Peyer's patch (tissue), 4 donors: Measurements from ENCODE around the gene HSP90AA1. TPM values are rescaled to one million over a fixed set of nuclear protein-coding genes. Genes with fewer than 3 reads are reported as not detected.
"Not testable (repeated sequence)": the region's sequence is repeated elsewhere in the genome, so short reads cannot be mapped to it uniquely, and the experiment has no call there.

Experiments used
- DNase-seq, 3 donors: peaks; one replicate each; pipeline ENCODE4 v3.0.0-alpha.2; 2017 to 2019
- H3K27ac ChIP-seq, 4 donors: fragments of 200-600 bp; sonication (generic); one replicate each; pipeline ENCODE4 v1.5.1; 2016 to 2019
- H3K27me3 ChIP-seq, 2 donors: fragments of 200-600 bp; sonication (generic); one replicate each; pipeline ENCODE4 v1.5.1; 2019
- H3K36me3 ChIP-seq, 3 donors: fragments of 200-600 bp; sonication (generic); one replicate each; pipeline ENCODE4 v1.5.1; 2016 to 2019
- H3K4me1 ChIP-seq, 4 donors: fragments of 200-600 bp; sonication (generic); one replicate each; pipeline ENCODE4 v1.5.1; 2016 to 2019
- H3K4me3 ChIP-seq, 4 donors: fragments of 200-600 bp; sonication (generic); 1 replicate in 3 of 4; 2 replicates in 1 of 4; pipeline ENCODE4 v1.5.1; 2016 to 2019; ENCODE audit warnings: mild to moderate bottlenecking in 1 of 4
- H3K9me3 ChIP-seq, 4 donors: fragments of 200-600 bp; sonication (generic); one replicate each; pipeline ENCODE4 v1.5.1; 2016 to 2019; ENCODE audit warnings: mild to moderate bottlenecking in 1 of 4
- CTCF ChIP-seq, 6 experiments: fragments of 450-650 bp in 4 of 6; fragments of 200-600 bp in 2 of 6; sonication (generic) in 1 of 6; IDR thresholded peaks; one replicate each; pipeline ENCODE4 v1.5.1; 2017 to 2019; ENCODE audit warnings: antibody characterized with exemption in 6 of 6, mild to moderate bottlenecking in 3 of 6, moderate library complexity in 1 of 6
- POLR2A ChIP-seq, 2 donors: fragments of 450-650 bp; IDR thresholded peaks; one replicate each; pipeline ENCODE4 v1.5.1; 2017; ENCODE audit warnings: antibody characterized with exemption in 2 of 2, mild to moderate bottlenecking in 2 of 2, moderate library complexity in 2 of 2
- total RNA-seq, 4 donors: library from RNA; depleted of rRNA; stranded (reverse); fragments of >200 nt; gene quantifications; one replicate each; pipeline ENCODE4 v1.1.0, GENCODE V29; 2016

Gene HSP90AA1
- total RNA-seq, 4 donors from 2014 or later, result 141 to 550 (median 254) TPM

DNA sequence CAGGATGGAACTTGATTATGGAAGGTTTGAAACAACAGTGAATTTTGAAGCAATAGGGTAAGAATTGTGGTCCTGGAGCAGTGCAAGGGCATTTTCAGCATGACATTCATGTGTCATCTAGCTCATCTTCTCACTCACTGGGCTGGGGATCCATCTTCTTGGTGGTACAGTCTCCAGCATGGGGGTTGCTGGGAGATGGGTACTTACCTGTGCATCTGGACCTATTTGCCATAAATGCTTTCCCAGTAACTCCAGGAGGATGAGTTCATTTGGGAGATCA is 7.2 kb downstream of the HSP90AA1 start:
- peaks cover 0 to 16% (median 4%) of the 10 kb centered on the region in 4 donors for H3K4me1 ChIP-seq
- no peak overlapping the region for H3K4me3 ChIP-seq
- no peaks in the 10 kb centered on the region for H3K27me3 ChIP-seq
- H3K27ac ChIP-seq, result no peak overlapping the region
- no peaks in the 10 kb centered on the region for H3K9me3 ChIP-seq
- H3K36me3 ChIP-seq, result peaks cover 0 to 72% (median 0%) of the 10 kb centered on the region in 3 donors
- no peak for DNase-seq
- TF ChIP-seq POLR2A (IDR thresholded peaks at IDR 0.05) (no peak), CTCF (IDR thresholded peaks at IDR 0.05) (no peak)

- Histone ChIP-seq H3K27ac (no peak overlapping the region), H3K9me3 (no peaks in the 10 kb centered on the region), H3K27me3 (no peaks in the 10 kb centered on the region), H3K36me3 (peaks cover 0 to 66% (median 0%) of the 10 kb centered on the region in 3 donors), H3K4me3 (no peak overlapping the region), H3K4me1 (peaks cover 0 to 10% (median 2%) of the 10 kb centered on the region in 4 donors)
- no peak for DNase-seq
- TF ChIP-seq CTCF (IDR thresholded peaks at IDR 0.05) (no peak), POLR2A (IDR thresholded peaks at IDR 0.05) (no peak)
These were observed 7.8 kb downstream of the HSP90AA1 start for GRCh38 chr14:102078831-102079699.

DNA sequence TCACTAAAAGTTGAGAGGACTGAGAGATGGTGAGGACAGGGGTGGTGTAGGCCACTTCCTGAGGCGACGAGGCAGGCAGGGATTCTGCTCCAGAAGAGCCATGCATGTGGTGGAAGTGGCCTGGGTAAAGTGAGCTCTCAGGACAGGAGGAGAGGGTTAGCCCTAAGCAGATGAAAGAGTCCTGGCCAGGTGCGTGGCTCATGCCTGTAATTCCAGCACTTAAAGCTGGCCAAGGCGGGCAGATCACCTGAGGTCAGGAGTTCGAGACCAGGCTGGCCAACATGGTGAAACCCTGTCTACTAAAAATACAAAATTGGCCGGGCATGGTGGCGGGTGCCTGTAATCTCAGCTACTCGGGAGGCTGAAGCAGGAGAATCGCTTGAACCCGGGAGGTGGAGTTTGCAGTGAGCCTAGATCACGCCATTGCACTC is 8.5 kb downstream of the HSP90AA1 start:
- H3K36me3 ChIP-seq, result peaks cover 0 to 60% (median 0%) of the 10 kb centered on the region in 3 donors

GRCh38 chr14:102077382-102077709 is 9.5 kb downstream of the HSP90AA1 start:
- Histone ChIP-seq H3K27me3 (no peaks in the 10 kb centered on the region), H3K27ac (no peak overlapping the region), H3K4me3 (no peak overlapping the region), H3K9me3 (no peaks in the 10 kb centered on the region), H3K4me1 (no peaks in the 10 kb centered on the region), H3K36me3 (peaks cover 0 to 49% (median 0%) of the 10 kb centered on the region in 3 donors)
- DNase-seq, result no peak
- no peak for TF ChIP-seq POLR2A (IDR thresholded peaks at IDR 0.05)
- no peak for TF ChIP-seq CTCF (IDR thresholded peaks at IDR 0.05)

More for the DNA sequence above, 8.5 kb downstream of the HSP90AA1 start:
- not testable (repeated sequence) for H3K4me1 ChIP-seq, H3K9me3 ChIP-seq, H3K4me3 ChIP-seq, H3K27me3 ChIP-seq, DNase-seq, H3K27ac ChIP-seq

- no peak for TF ChIP-seq POLR2A (IDR thresholded peaks at IDR 0.05)
- no peak for TF ChIP-seq CTCF (IDR thresholded peaks at IDR 0.05)
- Histone ChIP-seq H3K36me3 (peaks cover 0 to 27% (median 0%) of the 10 kb centered on the region in 3 donors), H3K4me3 (no peak overlapping the region), H3K9me3 (no peaks in the 10 kb centered on the region), H3K4me1 (no peaks in the 10 kb centered on the region), H3K27me3 (no peaks in the 10 kb centered on the region), H3K27ac (no peak overlapping the region)
- no peak for DNase-seq
These were observed 11.7 kb downstream of the HSP90AA1 start for GRCh38 chr14:102075155-102075554.

GRCh38 chr14:102074415-102074964 is 12.4 kb downstream of the HSP90AA1 start:
- H3K4me3 ChIP-seq, result no peak overlapping the region
- peaks cover 0 to 21% (median 0%) of the 10 kb centered on the region in 3 donors for H3K36me3 ChIP-seq
- no peaks in the 10 kb centered on the region for H3K27me3 ChIP-seq
- TF ChIP-seq POLR2A (IDR thresholded peaks at IDR 0.05) (no peak), CTCF (IDR thresholded peaks at IDR 0.05) (no peak)
- no peaks in the 10 kb centered on the region for H3K4me1 ChIP-seq
- no peak for DNase-seq
- H3K27ac ChIP-seq, result no peak overlapping the region
- H3K9me3 ChIP-seq, result no peaks in the 10 kb centered on the region
